ENCODE results near the gene ARFIP1.

GRCh38 chr4:152849350-152849749 lies 69.6 kb downstream of the ARFIP1 start:
- no peak for TF ChIP-seq GATA2 (IDR thresholded peaks at IDR 0.05; ENCODE audit: low read depth, low read length)
- no peak for TF ChIP-seq GATA3 (IDR thresholded peaks at IDR 0.05; ENCODE audit: low read depth, low read length)
